CD4-positive, alpha-beta T cell treated with Interleukin-4 for 4 hours (primary cell): ENCODE measurements around the gene RGR.

Experiments
- DNase-seq: peaks from one replicate; pipeline ENCODE4 v3.0.0-alpha.2; 2020

RGR gene

DNA sequence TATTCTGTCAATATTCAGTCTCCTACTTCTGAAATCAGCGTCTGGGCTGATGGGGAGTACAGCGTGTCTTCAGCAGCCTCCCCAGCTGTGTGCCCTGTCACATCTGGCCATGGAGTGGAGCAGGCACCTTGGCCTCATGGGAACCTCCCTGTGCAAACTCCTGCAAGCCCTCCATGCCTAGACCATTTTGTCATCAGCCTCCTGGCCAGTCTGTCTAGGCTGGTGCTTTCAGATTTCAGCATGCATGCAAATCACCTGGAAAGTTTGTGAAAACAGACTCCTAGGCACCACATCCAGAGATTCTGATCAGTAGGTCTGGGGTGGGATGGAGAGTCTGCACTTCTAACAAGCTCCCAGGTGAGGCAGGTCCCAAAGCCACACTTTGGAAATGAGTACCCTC, 57.4 kb downstream of the RGR start:
- DNase-seq = no peak

DNA sequence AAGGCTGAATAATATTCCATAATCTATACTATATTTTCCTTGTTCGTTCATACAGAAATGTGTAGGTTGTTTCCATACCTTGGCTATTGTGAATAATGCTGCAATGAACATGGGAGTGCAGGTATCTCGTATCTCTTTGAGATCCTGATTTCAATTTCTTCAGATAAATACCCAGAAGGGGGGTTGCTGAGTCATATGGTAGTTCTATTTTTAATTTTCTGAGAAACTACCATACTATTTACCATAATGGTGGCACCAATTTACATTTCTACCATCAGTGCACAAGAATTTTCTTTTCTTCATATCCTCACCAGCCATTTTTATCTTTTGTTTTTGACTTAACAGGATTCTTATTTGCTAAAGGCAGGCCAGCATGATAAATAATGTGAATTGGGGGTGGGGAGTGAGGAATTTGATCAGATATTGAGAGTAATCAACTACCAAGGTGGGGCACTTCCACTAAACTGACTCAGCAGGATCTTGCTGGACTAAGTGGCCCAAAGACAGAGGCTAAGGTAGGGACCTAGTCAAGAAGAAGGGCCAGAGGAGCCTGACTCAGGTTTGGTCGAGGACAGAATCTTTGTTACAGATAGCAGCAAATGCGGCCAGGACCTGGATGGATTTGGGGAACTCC, 62.0 kb downstream of the RGR start:
- DNase-seq = no peak

DNA sequence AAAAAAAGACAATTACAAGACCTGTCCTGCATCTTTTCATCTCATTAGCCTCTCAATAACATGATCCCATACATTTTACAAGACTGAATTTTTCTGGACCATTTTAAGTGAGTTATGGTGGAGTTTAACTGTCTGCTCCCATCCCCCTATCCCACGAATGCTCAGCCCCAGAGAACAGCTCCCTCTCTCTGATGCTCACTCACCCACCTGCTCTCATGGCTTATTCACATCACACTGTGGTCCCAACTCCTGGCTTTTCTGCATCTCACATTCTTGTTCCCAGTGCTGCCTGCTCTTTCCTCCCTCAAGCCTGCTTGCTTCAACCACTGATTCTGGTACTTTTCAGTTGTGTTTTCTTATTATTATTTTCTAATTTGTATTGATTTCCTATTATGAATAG, 63.2 kb downstream of the RGR start:
- no peak for DNase-seq

DNA sequence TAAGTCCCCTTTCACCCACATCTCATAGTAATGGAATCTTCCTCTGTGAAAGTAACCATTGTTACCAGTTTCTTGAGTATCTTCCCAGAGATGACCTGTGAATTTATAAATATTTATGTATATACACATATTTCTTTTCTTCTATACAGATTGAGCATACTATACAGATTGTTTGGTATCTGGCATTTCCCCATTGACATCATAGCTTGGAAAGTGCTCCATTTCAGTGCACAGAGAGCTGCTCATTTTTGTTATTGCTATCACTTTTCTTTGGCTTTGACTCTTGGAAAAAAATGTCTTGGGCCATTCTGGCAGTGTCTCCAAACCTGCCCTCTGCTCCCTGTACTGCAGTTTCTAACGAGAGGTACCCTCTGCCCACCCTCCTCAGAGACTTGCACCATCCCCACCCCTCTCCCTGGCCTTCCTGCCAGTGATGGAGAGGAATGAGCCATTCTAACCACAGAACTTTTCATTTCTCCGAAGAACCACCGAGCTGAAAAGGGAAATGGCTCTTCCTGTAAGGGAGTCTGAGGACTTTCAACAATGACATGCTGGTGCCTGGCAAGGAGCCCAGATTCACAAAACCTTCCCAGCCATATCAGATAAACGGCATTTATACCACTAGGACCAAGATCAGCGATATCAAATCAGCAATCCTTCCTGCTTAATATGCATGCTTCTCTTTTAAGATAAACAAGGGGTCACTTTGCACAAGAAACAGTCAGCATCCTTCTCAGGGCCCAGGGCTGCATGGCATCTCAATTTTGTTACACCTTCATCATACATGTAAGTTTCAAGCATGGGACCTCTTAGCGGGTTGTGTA, 63.8 kb downstream of the RGR start:
- peak; percentile 35 for DNase-seq
